Tibial nerve (tissue), 4 donors: Measurements from ENCODE around the gene MAT1A. TPM values are rescaled to one million over a fixed set of nuclear protein-coding genes. Genes with fewer than 3 reads are reported as not detected.
"Not testable (repeated sequence)": the region's sequence is repeated elsewhere in the genome, so short reads cannot be mapped to it uniquely, and the experiment has no call there.

Experiments
- DNase-seq, 2 donors: peaks; one replicate each; pipeline ENCODE4 v3.0.0-alpha.2; 2019; ENCODE audit warnings: low spot score in 2 of 2
- H3K27ac ChIP-seq, 4 donors: fragments of 200-600 bp; sonication (generic) in 3 of 4; one replicate each; pipeline ENCODE4 v1.5.1; 2017 to 2019; ENCODE audit warnings: mild to moderate bottlenecking in 1 of 4
- H3K27me3 ChIP-seq, 2 donors: fragments of 200-600 bp; sonication (generic) in 1 of 2; one replicate each; pipeline versions ENCODE4 v1.5.1 to v1.6.0; 2017 to 2019
- H3K36me3 ChIP-seq, 3 donors: fragments of 200-600 bp; sonication (generic); one replicate each; pipeline ENCODE4 v1.5.1; 2018 to 2019
- H3K4me1 ChIP-seq, 4 donors: fragments of 200-600 bp; sonication (generic) in 3 of 4; one replicate each; pipeline ENCODE4 v1.5.1; 2017 to 2019
- H3K4me3 ChIP-seq, 4 donors: fragments of 200-600 bp; sonication (generic) in 3 of 4; one replicate each; pipeline ENCODE4 v1.5.1; 2017 to 2019; ENCODE audit warnings: mild to moderate bottlenecking in 1 of 4, moderate library complexity in 1 of 4
- H3K9me3 ChIP-seq, 4 donors: fragments of 200-600 bp; sonication (generic) in 3 of 4; one replicate each; pipeline ENCODE4 v1.5.1; 2017 to 2019
- CTCF ChIP-seq, 5 experiments: fragments of 200-600 bp in 3 of 5; fragments of 450-650 bp in 2 of 5; sonication (generic) in 3 of 5; IDR thresholded peaks; one replicate each; pipeline ENCODE4 v1.5.1; 2016 to 2019; ENCODE audit warnings: antibody characterized with exemption in 5 of 5, mild to moderate bottlenecking in 3 of 5, moderate library complexity in 2 of 5
- EP300 ChIP-seq, 2 donors: sonication (generic); formaldehyde crosslinking; IDR thresholded peaks; one replicate each; pipeline ENCODE4 v1.6.1; 2017; ENCODE audit warnings: antibody characterized with exemption in 2 of 2, mild to moderate bottlenecking in 1 of 2
- POLR2A ChIP-seq, 2 donors: fragments of 450-650 bp; IDR thresholded peaks; one replicate each; pipeline ENCODE4 v1.6.1; 2017; ENCODE audit warnings: antibody characterized with exemption in 2 of 2, mild to moderate bottlenecking in 2 of 2, moderate library complexity in 2 of 2
- WGBS, 2 donors: methylation state at CpG; one replicate each; pipeline ENCODE4 v1.1.5; 2018; 5-methylcytosine and 5-hydroxymethylcytosine counted together
- total RNA-seq, 4 donors: library from RNA; depleted of rRNA; stranded (reverse); fragments of >200 nt; gene quantifications; one replicate each; pipeline ENCODE4 v1.1.0, GENCODE V29; 2016

MAT1A gene
- total RNA-seq, 4 donors from 2014 or later = not detected

DNA sequence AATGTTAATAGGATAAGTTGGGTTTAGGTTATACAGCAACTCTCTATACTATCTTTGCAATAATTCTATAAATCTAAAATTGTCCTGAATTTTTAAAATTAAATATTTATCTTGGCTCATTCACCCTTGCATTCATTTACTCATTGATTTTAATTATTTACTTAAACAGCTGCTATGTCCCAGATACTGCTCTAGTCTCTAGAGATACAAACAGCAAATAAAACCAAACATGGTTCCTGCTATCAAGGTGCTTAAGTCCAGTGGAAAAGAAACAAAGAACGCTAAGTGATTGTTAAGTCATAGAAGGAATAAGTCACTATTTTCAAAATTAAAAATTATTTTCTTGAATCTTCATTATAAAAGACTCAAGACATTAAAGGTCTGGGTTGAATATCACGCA, 29.9 kb upstream of the MAT1A start:
- no peak overlapping the region for H3K4me3 ChIP-seq
- no peaks in the 10 kb centered on the region for H3K4me1 ChIP-seq
- H3K27ac ChIP-seq = no peak overlapping the region
- 89 to 92% methylated on average over 2 of the region's 2 CpGs for WGBS, 2 donors
- DNase-seq = no peak
- H3K9me3 ChIP-seq = peaks cover 0 to 6% (median 0%) of the 10 kb centered on the region in 4 donors
- H3K36me3 ChIP-seq = no peaks in the 10 kb centered on the region
- H3K27me3 ChIP-seq = no peaks in the 10 kb centered on the region
- TF ChIP-seq EP300 (IDR thresholded peaks at IDR 0.05) (no peak), POLR2A (IDR thresholded peaks at IDR 0.05) (no peak), CTCF (IDR thresholded peaks at IDR 0.05) (no peak)

- no peak for DNase-seq
- Histone ChIP-seq H3K4me1 (no peaks in the 10 kb centered on the region), H3K27ac (no peak overlapping the region), H3K27me3 (no peaks in the 10 kb centered on the region), H3K36me3 (no peaks in the 10 kb centered on the region), H3K4me3 (no peak overlapping the region), H3K9me3 (peaks cover 0 to 6% (median 0%) of the 10 kb centered on the region in 4 donors)
- TF ChIP-seq CTCF (IDR thresholded peaks at IDR 0.05) (no peak), POLR2A (IDR thresholded peaks at IDR 0.05) (no peak), EP300 (IDR thresholded peaks at IDR 0.05) (no peak)
Measured at GRCh38 chr10:80318742-80319141, 29.3 kb upstream of the MAT1A start.

- WGBS, 2 donors = 92 to 100% methylated on average over 6 of the region's 21 CpGs
- Histone ChIP-seq H3K4me1 (no peaks in the 10 kb centered on the region), H3K36me3 (no peaks in the 10 kb centered on the region), H3K27me3 (no peaks in the 10 kb centered on the region), H3K27ac (no peak overlapping the region), H3K9me3 (peaks cover 0 to 6% (median 2%) of the 10 kb centered on the region in 4 donors), H3K4me3 (no peak overlapping the region)
- no peak for DNase-seq
- TF ChIP-seq CTCF (IDR thresholded peaks at IDR 0.05) (no peak), POLR2A (IDR thresholded peaks at IDR 0.05) (no peak), EP300 (IDR thresholded peaks at IDR 0.05) (no peak)
Measured at GRCh38 chr10:80315391-80315790, 25.9 kb upstream of the MAT1A start.

DNA sequence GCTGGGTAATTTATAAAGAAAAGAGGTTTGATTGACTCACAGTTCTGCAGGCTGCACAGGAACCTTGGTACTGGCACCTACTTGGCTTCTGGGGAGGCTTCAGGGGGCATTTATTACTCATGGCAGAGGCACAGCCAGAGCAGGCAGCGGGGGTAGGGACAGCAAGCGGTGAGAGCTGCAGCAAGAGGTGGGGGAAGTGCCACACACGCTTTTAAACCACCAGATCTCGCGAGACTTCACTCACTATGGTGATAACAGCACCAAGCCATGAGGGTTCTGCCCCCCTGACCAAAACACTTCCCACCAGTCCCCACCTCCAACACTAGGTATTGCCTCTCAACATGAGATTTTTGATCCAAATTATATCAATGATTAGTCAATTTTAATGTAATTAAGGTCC, 24.1 kb upstream of the MAT1A start:
- no peak for TF ChIP-seq CTCF (IDR thresholded peaks at IDR 0.05)
- TF ChIP-seq EP300 (IDR thresholded peaks at IDR 0.05) = no peak
- no peak for TF ChIP-seq POLR2A (IDR thresholded peaks at IDR 0.05)
- Histone ChIP-seq H3K9me3 (peaks cover 0 to 6% (median 2%) of the 10 kb centered on the region in 4 donors), H3K36me3 (no peaks in the 10 kb centered on the region), H3K4me3 (no peak overlapping the region), H3K27me3 (no peaks in the 10 kb centered on the region), H3K4me1 (no peaks in the 10 kb centered on the region), H3K27ac (no peak overlapping the region)
- no peak for DNase-seq
- 79 to 90% methylated on average over 5 of the region's 5 CpGs for WGBS, 2 donors

- WGBS, 2 donors = 87 to 92% methylated on average over 3 of the region's 3 CpGs
- not testable (repeated sequence) for H3K4me1 ChIP-seq, DNase-seq, H3K27me3 ChIP-seq, H3K27ac ChIP-seq, H3K4me3 ChIP-seq, H3K36me3 ChIP-seq
- H3K9me3 ChIP-seq = peaks cover 0 to 51% (median 2%) of the 10 kb centered on the region in 4 donors
Measured at GRCh38 chr10:80305989-80306388, 16.5 kb upstream of the MAT1A start.

DNA sequence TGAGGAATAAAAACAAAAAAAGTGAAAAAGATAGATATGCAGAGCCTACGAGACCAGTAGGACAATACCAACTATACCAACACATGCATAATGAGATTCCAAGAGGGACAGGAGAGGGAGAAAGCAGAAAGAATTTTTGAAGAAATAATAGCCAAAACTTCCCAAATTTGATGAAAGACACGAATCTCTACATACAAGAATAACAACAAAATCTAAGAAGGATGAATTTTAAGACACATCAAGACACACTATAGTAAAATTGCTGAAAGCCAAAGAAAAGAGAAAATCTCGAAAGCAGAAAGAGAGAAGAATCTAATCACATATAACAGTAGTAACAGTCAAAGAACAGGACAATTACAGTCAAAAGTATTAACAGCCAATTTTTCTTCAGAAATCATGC, 7.5 kb upstream of the MAT1A start:
- WGBS, 2 donors = 83 to 84% methylated on average over 3 of the region's 3 CpGs
- H3K36me3 ChIP-seq = no peaks in the 10 kb centered on the region
- no peak overlapping the region for H3K27ac ChIP-seq
- TF ChIP-seq CTCF (IDR thresholded peaks at IDR 0.05) (no peak), EP300 (IDR thresholded peaks at IDR 0.05) (no peak), POLR2A (IDR thresholded peaks at IDR 0.05) (no peak)
- H3K27me3 ChIP-seq = no peaks in the 10 kb centered on the region
- no peak overlapping the region for H3K4me3 ChIP-seq
- no peak for DNase-seq
- peaks cover 0 to 46% (median 0%) of the 10 kb centered on the region in 4 donors for H3K9me3 ChIP-seq
- H3K4me1 ChIP-seq = no peaks in the 10 kb centered on the region
